Panc1 (cell line): ENCODE measurements around the gene ASPSCR1. TPM values are rescaled to one million over a fixed set of nuclear protein-coding genes. Genes with fewer than 3 reads are reported as not detected.

ENCODE experiments used
- ATAC-seq: fragments of 200-7000 bp; cut with Tn5 transposase; 2 replicates; pipeline ENCODE4 v1.9.1; 2020; ENCODE audit warnings: mild to moderate bottlenecking, moderate library complexity
- BruUV-seq: library from RNA; stranded (reverse); fragments of 400-500 nt; replicated peaks from 2 replicates; lab custom pipeline; 2021; lab: Mats Ljungman, UMichigan
- CTCF ChIA-PET: fragments of 300-600 bp; sonication (Branson Sonifier 250); formaldehyde crosslinking; loops from one replicate; lab custom pipeline; 2022; ENCODE audit warnings: antibody characterized with exemption; lab: Charles Lee
- POLR2A ChIA-PET: fragments of 300-600 bp; sonication (Branson Sonifier 250); formaldehyde crosslinking; loops from one replicate; lab custom pipeline; 2022; ENCODE audit warnings: antibody characterized with exemption; lab: Charles Lee
- DNase-seq: peaks from one replicate; pipeline ENCODE4 v3.0.0-alpha.2; 2010; ENCODE audit warnings: low read depth, low spot score
- H3K27ac ChIP-seq: 2 replicates; pipeline ENCODE4 v1.5.1; 2011; ENCODE audit warnings: mild to moderate bottlenecking, low read length, inconsistent platforms
- H3K27me3 ChIP-seq: fragments of 200-500 bp; sonication (Bioruptor generic); 2 replicates; pipeline ENCODE4 v1.6.0; 2014; ENCODE audit warnings: low read length, inconsistent platforms; ENCODE audit not compliant: control insufficient read depth, insufficient read depth
- H3K36me3 ChIP-seq: fragments of 200-500 bp; sonication (Bioruptor generic); 2 replicates; pipeline ENCODE4 v1.5.1; 2014; ENCODE audit warnings: inconsistent platforms, mild to moderate bottlenecking, low read length, moderate library complexity; ENCODE audit not compliant: control insufficient read depth, insufficient read depth
- H3K4me1 ChIP-seq: 2 replicates; pipeline ENCODE4 v1.5.1; 2011; ENCODE audit warnings: inconsistent platforms, mild to moderate bottlenecking, low read length, moderate library complexity; ENCODE audit not compliant: control insufficient read depth, insufficient read depth
- H3K4me3 ChIP-seq, 2 experiments: 2 replicates each; pipeline ENCODE4 v1.5.1; 2011 to 2012; ENCODE audit warnings: low read depth in 2 of 2, low read length in 2 of 2, mild to moderate bottlenecking in 2 of 2, inconsistent platforms in 1 of 2, moderate library complexity in 1 of 2
- H3K9me3 ChIP-seq: fragments of 200-500 bp; sonication (Bioruptor generic); 2 replicates; pipeline ENCODE4 v1.5.1; 2014; ENCODE audit warnings: low read depth, mild to moderate bottlenecking, inconsistent platforms, low read length, moderate library complexity; ENCODE audit not compliant: control insufficient read depth, insufficient read depth
- CTCF ChIP-seq: fragments of 450-650 bp; IDR thresholded peaks from 2 replicates; pipeline ENCODE4 v1.5.1; 2017; ENCODE audit warnings: mild to moderate bottlenecking
- POLR2AphosphoS5 ChIP-seq: IDR thresholded peaks from 2 replicates; pipeline ENCODE4 v1.6.1; 2012; ENCODE audit warnings: mild to moderate bottlenecking, low read depth, low read length, moderate library complexity
- REST ChIP-seq, 2 experiments: IDR thresholded peaks; 2 replicates each; pipeline ENCODE4 v1.6.1; 2011 to 2012; ENCODE audit warnings: low read depth in 2 of 2, control low read depth in 1 of 2, low read length in 1 of 2, mild to moderate bottlenecking in 1 of 2, moderate library complexity in 1 of 2; ENCODE audit not compliant: insufficient read depth in 1 of 2
- SIN3A ChIP-seq: IDR thresholded peaks from 2 replicates; pipeline ENCODE4 v1.6.1; 2012; ENCODE audit warnings: low read depth, mild to moderate bottlenecking, low read length, moderate library complexity, borderline replicate concordance; ENCODE audit not compliant: insufficient read depth
- TCF7L2 ChIP-seq: IDR thresholded peaks from 2 replicates; pipeline ENCODE4 v1.6.1; 2011; ENCODE audit warnings: mild to moderate bottlenecking, low read depth, low read length, inconsistent platforms
- in situ Hi-C: cut with HindIII; loops from 2 replicates; pipeline ENCODE4 v1.10.0; 2016; ENCODE audit warnings: low sequenced_read_pairs, low pct_unique_long_range_greater_than_20kb
- intact Hi-C: fragments of 100-400 bp; cut with micrococcal nuclease; formaldehyde crosslinking; loops from one replicate; pipeline ENCODE4 v1.10.0; 2022; ENCODE audit not compliant: unreplicated experiment
- total RNA-seq: library from RNA; stranded (reverse); gene quantifications from one replicate; pipeline ENCODE4 v1.2.1, GENCODE V29; 2021; ENCODE audit not compliant: unreplicated experiment

The ASPSCR1 gene
- total RNA-seq, 1 experiment from 2014 or later: 64.7 TPM

- no peak overlapping the region for H3K4me3 ChIP-seq
- peaks cover 21% of the 10 kb centered on the region for H3K4me1 ChIP-seq
- DNase-seq: no peak
- in situ Hi-C loops (no loop called here), intact Hi-C loops (no loop called here)
- ChIA-PET POLR2A (no interaction called here), CTCF (no interaction called here)
- TF ChIP-seq CTCF (no peak), POLR2AphosphoS5 (no peak), TCF7L2 (no peak), REST (IDR thresholded peaks at IDR 0.05; ENCODE audit: insufficient read depth in 1 of 2, low read depth in 2 of 2, low read length in 1 of 2) (no peak), SIN3A (no peak)
- H3K36me3 ChIP-seq: peaks cover 2% of the 10 kb centered on the region; the same call in 1 of the 2 replicates
- ATAC-seq: no peak
- no peak overlapping the region for H3K27ac ChIP-seq
- no peaks in the 10 kb centered on the region for H3K9me3 ChIP-seq
- H3K27me3 ChIP-seq: no peaks in the 10 kb centered on the region
- TSS peak; percentile 80 for BruUV-seq
These were observed 56.1 kb downstream of the ASPSCR1 start for GRCh38 chr17:82033359-82034085.

- Histone ChIP-seq H3K4me1 (peaks cover 21% of the 10 kb centered on the region), H3K9me3 (no peaks in the 10 kb centered on the region), H3K27ac (no peak overlapping the region), H3K36me3 (peaks cover 2% of the 10 kb centered on the region; the same call in 1 of the 2 replicates), H3K4me3 (no peak overlapping the region), H3K27me3 (no peaks in the 10 kb centered on the region)
- TF ChIP-seq POLR2AphosphoS5: no peak
- no peak for TF ChIP-seq REST (IDR thresholded peaks at IDR 0.05; ENCODE audit: insufficient read depth in 1 of 2, low read depth in 2 of 2, low read length in 1 of 2)
- no peak for TF ChIP-seq CTCF
- no peak for TF ChIP-seq SIN3A
- TF ChIP-seq TCF7L2: no peak
- ChIA-PET CTCF (no interaction called here), POLR2A (no interaction called here)
- ATAC-seq (no peak), DNase-seq (no peak)
- in situ Hi-C loops (no loop called here), intact Hi-C loops (no loop called here)
- no TSS peak for BruUV-seq
These were observed 57.1 kb downstream of the ASPSCR1 start for GRCh38 chr17:82034371-82035011.
